Omental fat pad (tissue), 4 donors: ENCODE data around the gene ARHGAP26. TPM values are rescaled to one million over a fixed set of nuclear protein-coding genes. Genes with fewer than 3 reads are reported as not detected.

Experiments used
- ATAC-seq: fragments of 150-250 bp; one replicate; pipeline ENCODE4 v1.9.1; 2016; ENCODE audit warnings: mild to moderate bottlenecking, moderate library complexity; ENCODE audit not compliant: low FRiP score
- DNase-seq: peaks from one replicate; pipeline ENCODE4 v3.0.0-alpha.2; 2019; ENCODE audit warnings: low spot score
- total RNA-seq, 4 donors: library from RNA; depleted of rRNA; stranded (reverse); fragments of >200 nt; gene quantifications; one replicate each; pipeline ENCODE4 v1.1.0, GENCODE V29; 2016
- TF ChIP-seq, protein P1 (sequence below), 3 donors: fragments of 450-650 bp; IDR thresholded peaks; one replicate each; pipeline ENCODE4 v1.5.1; 2016 to 2017; ENCODE audit warnings: antibody characterized with exemption in 3 of 3, mild to moderate bottlenecking in 3 of 3, moderate library complexity in 2 of 3

ARHGAP26 gene
- total RNA-seq, 4 donors from 2014 or later = 40.4 to 134 (median 63.6) TPM

DNA sequence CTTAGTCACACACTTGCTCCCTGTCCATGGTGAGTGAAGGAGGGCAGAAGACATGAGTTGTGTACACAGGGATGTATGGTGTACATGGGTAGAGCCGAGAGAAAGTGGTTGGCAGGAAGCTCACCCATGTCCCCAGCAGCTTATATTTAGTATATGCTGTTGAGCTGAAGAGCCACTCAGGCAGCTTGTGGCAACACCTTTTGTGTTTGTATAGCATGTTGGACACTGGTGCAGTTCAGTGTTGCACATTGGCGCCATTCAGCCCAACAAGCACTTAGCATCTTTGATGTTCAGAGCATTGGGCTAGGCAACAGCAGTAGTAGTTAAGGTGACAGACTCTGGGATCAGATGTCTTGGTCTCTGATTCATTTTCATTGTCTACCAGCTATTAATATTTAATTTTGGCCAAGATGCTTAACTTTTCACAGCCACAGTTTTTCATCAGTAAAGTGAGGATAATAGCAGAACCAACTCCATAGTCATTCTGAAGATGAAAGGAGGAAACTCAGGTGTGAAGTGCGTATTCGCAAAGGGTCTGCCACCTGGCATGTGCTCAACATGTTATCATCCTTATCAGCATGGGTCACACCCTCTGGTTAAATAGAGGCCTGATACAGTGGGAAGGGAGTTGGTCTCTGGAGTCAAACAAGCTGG, 448.5 kb downstream of the ARHGAP26 start:
- TF ChIP-seq, protein P1, sequence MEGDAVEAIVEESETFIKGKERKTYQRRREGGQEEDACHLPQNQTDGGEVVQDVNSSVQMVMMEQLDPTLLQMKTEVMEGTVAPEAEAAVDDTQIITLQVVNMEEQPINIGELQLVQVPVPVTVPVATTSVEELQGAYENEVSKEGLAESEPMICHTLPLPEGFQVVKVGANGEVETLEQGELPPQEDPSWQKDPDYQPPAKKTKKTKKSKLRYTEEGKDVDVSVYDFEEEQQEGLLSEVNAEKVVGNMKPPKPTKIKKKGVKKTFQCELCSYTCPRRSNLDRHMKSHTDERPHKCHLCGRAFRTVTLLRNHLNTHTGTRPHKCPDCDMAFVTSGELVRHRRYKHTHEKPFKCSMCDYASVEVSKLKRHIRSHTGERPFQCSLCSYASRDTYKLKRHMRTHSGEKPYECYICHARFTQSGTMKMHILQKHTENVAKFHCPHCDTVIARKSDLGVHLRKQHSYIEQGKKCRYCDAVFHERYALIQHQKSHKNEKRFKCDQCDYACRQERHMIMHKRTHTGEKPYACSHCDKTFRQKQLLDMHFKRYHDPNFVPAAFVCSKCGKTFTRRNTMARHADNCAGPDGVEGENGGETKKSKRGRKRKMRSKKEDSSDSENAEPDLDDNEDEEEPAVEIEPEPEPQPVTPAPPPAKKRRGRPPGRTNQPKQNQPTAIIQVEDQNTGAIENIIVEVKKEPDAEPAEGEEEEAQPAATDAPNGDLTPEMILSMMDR (IDR thresholded peaks at IDR 0.05) = no peak
- ATAC-seq (no peak), DNase-seq (no peak)

DNA sequence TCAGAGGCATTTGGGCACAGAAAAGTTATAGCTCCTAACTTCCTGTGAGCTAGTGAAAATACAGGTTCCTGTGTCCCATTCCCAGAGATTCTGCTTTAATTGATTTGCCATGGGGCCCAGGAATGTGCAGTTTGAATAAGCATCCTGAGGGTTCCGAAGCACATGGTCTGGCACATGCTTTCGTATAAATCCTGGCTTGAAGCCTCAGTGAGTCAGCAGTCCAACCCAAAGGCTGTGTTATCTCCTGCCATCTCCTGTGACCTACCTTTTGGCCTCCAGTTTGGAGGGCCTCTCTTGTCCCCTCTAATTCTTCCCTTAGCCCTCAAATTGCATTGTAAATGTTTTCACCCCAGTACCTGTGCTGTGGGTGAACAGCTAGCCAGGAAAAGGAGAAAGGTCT, 449.5 kb downstream of the ARHGAP26 start:
- DNase-seq (no peak), ATAC-seq (no peak)
- TF ChIP-seq, protein P1 (IDR thresholded peaks at IDR 0.05) = no peak

- TF ChIP-seq, protein P1 (IDR thresholded peaks at IDR 0.05) = no peak
- ATAC-seq (no peak), DNase-seq (no peak)
Observed at GRCh38 chr5:143220748-143221251, 450.6 kb downstream of the ARHGAP26 start.

DNA sequence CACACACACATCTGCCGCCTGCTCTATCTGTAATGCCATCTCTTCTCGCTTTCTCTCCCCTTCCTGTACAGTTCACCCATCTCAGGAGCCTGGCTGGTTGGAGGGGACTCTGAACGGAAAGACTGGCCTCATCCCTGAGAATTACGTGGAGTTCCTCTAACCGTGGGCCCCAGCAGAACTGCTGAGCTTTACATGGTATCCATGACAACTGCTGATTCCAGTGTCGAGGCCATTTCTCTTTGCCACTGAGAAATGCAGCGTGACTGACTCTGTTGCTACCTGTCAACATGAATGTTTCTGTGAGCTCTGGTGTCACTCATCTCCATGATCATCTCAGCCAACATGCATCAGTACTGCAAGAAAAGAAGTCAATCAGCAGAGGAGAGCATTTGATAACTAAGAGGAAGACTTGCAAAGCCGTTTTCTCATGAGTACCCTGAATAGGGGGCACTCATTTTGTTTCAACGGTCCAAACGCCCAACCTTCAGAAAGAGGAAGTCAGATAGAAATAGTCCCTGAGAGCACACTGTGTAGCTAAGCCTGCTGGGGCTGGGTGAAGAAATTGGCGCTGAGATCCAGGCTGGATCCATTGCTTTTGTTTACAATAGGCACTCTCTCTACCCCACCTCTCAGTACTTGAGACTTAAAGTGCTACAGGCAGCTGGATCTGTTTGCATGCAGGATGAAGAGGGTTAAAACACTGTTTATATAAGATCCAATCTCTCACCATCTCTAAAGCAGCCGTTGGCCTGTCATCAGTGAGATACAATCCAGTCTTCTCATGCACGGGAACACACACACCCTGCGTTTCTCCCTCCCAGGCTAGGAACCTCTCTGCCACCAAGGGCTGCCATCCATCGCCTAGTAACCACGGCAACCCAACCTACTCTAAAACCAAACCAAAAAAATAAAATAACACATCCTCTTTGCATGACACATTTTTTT, 452.4 kb downstream of the ARHGAP26 start:
- TF ChIP-seq, protein P1 (IDR thresholded peaks at IDR 0.05) = no peak
- DNase-seq (no peak), ATAC-seq (no peak)

DNA sequence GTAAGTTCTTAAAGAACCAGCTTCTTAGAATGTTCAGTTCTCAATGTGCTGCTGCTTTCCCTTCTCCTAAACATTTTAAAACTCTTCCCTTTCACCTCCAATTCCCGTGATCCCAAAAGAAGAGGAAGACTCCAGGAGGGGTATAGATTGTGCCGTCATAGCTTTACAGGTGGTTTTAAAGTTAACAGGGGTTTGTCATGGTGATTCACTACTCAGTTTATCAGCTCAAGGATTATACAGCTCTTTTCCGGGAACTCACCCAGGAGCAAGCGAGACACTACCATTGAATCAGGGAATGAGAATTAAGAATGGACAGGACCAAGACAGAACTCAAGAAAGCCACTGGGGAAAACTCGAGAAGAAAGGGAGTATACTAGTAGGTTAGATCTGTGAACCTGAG, 454.5 kb downstream of the ARHGAP26 start:
- TF ChIP-seq, protein P1 (IDR thresholded peaks at IDR 0.05) = no peak
- ATAC-seq = no peak

GRCh38 chr5:143225511-143225910, 455.3 kb downstream of the ARHGAP26 start:
- TF ChIP-seq, protein P1 (IDR thresholded peaks at IDR 0.05) = no peak

More for the DNA sequence above, 454.5 kb downstream of the ARHGAP26 start:
- DNase-seq = no peak

More at GRCh38 chr5:143225511-143225910, 455.3 kb downstream of the ARHGAP26 start:
- ATAC-seq (no peak), DNase-seq (no peak)
